Measurements from ENCODE around the gene UBQLN3. TPM values are rescaled to one million over a fixed set of nuclear protein-coding genes. Genes with fewer than 3 reads are reported as not detected.

Gene UBQLN3
- total RNA-seq, 1 donor from 2014 or later, result not detected

- H3K79me2 ChIP-seq (ENCODE audit: insufficient read depth, low read length), result no peaks in the 10 kb centered on the region
- peaks cover 3% of the 10 kb centered on the region for H3K27me3 ChIP-seq (ENCODE audit: insufficient read depth, low read length)
- no peaks in the 10 kb centered on the region for H4K20me1 ChIP-seq (ENCODE audit: insufficient read depth, low read length)
- Mint-ChIP-seq H3K4me3 (ENCODE audit: unreplicated experiment) (no peak overlapping the region), H3K36me3 (ENCODE audit: low read depth, unreplicated experiment) (peaks cover 2% of the 10 kb centered on the region), H3K27ac (ENCODE audit: unreplicated experiment) (no peak overlapping the region), H3K9me3 (ENCODE audit: unreplicated experiment) (peaks cover 1% of the 10 kb centered on the region), H3K4me1 (ENCODE audit: low read depth, unreplicated experiment) (no peaks in the 10 kb centered on the region), H3K27me3 (ENCODE audit: low read depth, unreplicated experiment) (peaks cover 18% of the 10 kb centered on the region)
- H3K4me2 ChIP-seq (ENCODE audit: low read length), result no peak overlapping the region
- H3K9me3 ChIP-seq (ENCODE audit: insufficient read depth, low read depth, low read length), result no peaks in the 10 kb centered on the region
- no peak overlapping the region for H3K4me3 ChIP-seq (ENCODE audit: insufficient read depth, low read depth, low read length)
- FAIRE-seq (no peak), DNase-seq (ENCODE audit: low read depth) (no peak)
- H3K4me1 ChIP-seq (ENCODE audit: insufficient read depth, low read length), result no peaks in the 10 kb centered on the region
- no peak overlapping the region for H3K27ac ChIP-seq (ENCODE audit: low read depth, low read length)
- no peaks in the 10 kb centered on the region for H3K36me3 ChIP-seq (ENCODE audit: insufficient read depth, low read length)
- TF ChIP-seq CTCF (IDR thresholded peaks at IDR 0.05; ENCODE audit: insufficient read depth, low read depth, low read length), result no peak
- no peak for TF ChIP-seq EZH2 (IDR thresholded peaks at IDR 0.05; ENCODE audit: insufficient read depth, low read length)
- H2AFZ ChIP-seq (ENCODE audit: low read depth, low read length), result no peak overlapping the region
- no peak overlapping the region for H3K9ac ChIP-seq (ENCODE audit: low read length)
Measured at GRCh38 chr11:5522308-5522707, 12.6 kb upstream of the UBQLN3 start.

- TF ChIP-seq EZH2 (IDR thresholded peaks at IDR 0.05; ENCODE audit: insufficient read depth, low read length) (no peak), CTCF (IDR thresholded peaks at IDR 0.05; ENCODE audit: insufficient read depth, low read depth, low read length) (no peak)
- H3K36me3 ChIP-seq (ENCODE audit: insufficient read depth, low read length), result no peaks in the 10 kb centered on the region
- no peak overlapping the region for H3K27ac ChIP-seq (ENCODE audit: low read depth, low read length)
- no peaks in the 10 kb centered on the region for H4K20me1 ChIP-seq (ENCODE audit: insufficient read depth, low read length)
- H3K4me1 Mint-ChIP-seq (ENCODE audit: low read depth, unreplicated experiment), result no peaks in the 10 kb centered on the region
- FAIRE-seq (no peak), DNase-seq (ENCODE audit: low read depth) (no peak)
- no peak overlapping the region for H3K27ac Mint-ChIP-seq (ENCODE audit: unreplicated experiment)
- peaks cover 13% of the 10 kb centered on the region for H3K27me3 Mint-ChIP-seq (ENCODE audit: low read depth, unreplicated experiment)
- H3K4me3 Mint-ChIP-seq (ENCODE audit: unreplicated experiment), result no peak overlapping the region
- peaks cover 1% of the 10 kb centered on the region for H3K27me3 ChIP-seq (ENCODE audit: insufficient read depth, low read length)
- H3K4me2 ChIP-seq (ENCODE audit: low read length), result no peak overlapping the region
- H2AFZ ChIP-seq (ENCODE audit: low read depth, low read length), result no peak overlapping the region
- peaks cover 1% of the 10 kb centered on the region for H3K9me3 Mint-ChIP-seq (ENCODE audit: unreplicated experiment)
- H3K4me1 ChIP-seq (ENCODE audit: insufficient read depth, low read length), result no peaks in the 10 kb centered on the region
- peaks cover 2% of the 10 kb centered on the region for H3K36me3 Mint-ChIP-seq (ENCODE audit: low read depth, unreplicated experiment)
- H3K4me3 ChIP-seq (ENCODE audit: insufficient read depth, low read depth, low read length), result no peak overlapping the region
- no peaks in the 10 kb centered on the region for H3K79me2 ChIP-seq (ENCODE audit: insufficient read depth, low read length)
- H3K9ac ChIP-seq (ENCODE audit: low read length), result no peak overlapping the region
- no peaks in the 10 kb centered on the region for H3K9me3 ChIP-seq (ENCODE audit: insufficient read depth, low read depth, low read length)
Measured at GRCh38 chr11:5521540-5521939, 11.8 kb upstream of the UBQLN3 start.

- Histone ChIP-seq H3K4me1 (ENCODE audit: insufficient read depth, low read length) (no peaks in the 10 kb centered on the region), H3K4me2 (ENCODE audit: low read length) (no peak within 1 kb of the TSS), H3K27ac (ENCODE audit: low read depth, low read length) (no peak within 1 kb of the TSS), H3K79me2 (ENCODE audit: insufficient read depth, low read length) (no peaks in the 10 kb centered on the region), H3K27me3 (ENCODE audit: insufficient read depth, low read length) (no peaks in the 10 kb centered on the region), H3K9ac (ENCODE audit: low read length) (no peak within 1 kb of the TSS), H3K9me3 (ENCODE audit: insufficient read depth, low read depth, low read length) (no peaks in the 10 kb centered on the region), H2AFZ (ENCODE audit: low read depth, low read length) (no peak within 1 kb of the TSS), H3K4me3 (ENCODE audit: insufficient read depth, low read depth, low read length) (no peak within 1 kb of the TSS), H3K36me3 (ENCODE audit: insufficient read depth, low read length) (no peaks in the 10 kb centered on the region), H4K20me1 (ENCODE audit: insufficient read depth, low read length) (no peaks in the 10 kb centered on the region)
- Mint-ChIP-seq H3K27ac (ENCODE audit: unreplicated experiment) (no peak within 1 kb of the TSS), H3K9me3 (ENCODE audit: unreplicated experiment) (no peaks in the 10 kb centered on the region), H3K4me1 (ENCODE audit: low read depth, unreplicated experiment) (no peaks in the 10 kb centered on the region), H3K36me3 (ENCODE audit: low read depth, unreplicated experiment) (no peaks in the 10 kb centered on the region), H3K4me3 (ENCODE audit: unreplicated experiment) (no peak within 1 kb of the TSS), H3K27me3 (ENCODE audit: low read depth, unreplicated experiment) (peaks cover 3% of the 10 kb centered on the region)
- TF ChIP-seq CTCF (IDR thresholded peaks at IDR 0.05; ENCODE audit: insufficient read depth, low read depth, low read length) (no peak), EZH2 (IDR thresholded peaks at IDR 0.05; ENCODE audit: insufficient read depth, low read length) (no peak)
- DNase-seq (ENCODE audit: low read depth) (no peak), FAIRE-seq (no peak)
Measured at GRCh38 chr11:5516599-5516998, 6.8 kb upstream of the UBQLN3 start, which contains the start of gene UBQLNL. Gene UBQLNL (minus strand): TSS chr11:5516699. CDS start chr11:5516441, 258 bp downstream.
